GM19372 (cell line): ENCODE data around the gene LAMA2.
"Not testable (repeated sequence)": the region's sequence is repeated elsewhere in the genome, so short reads cannot be mapped to it uniquely, and the experiment has no call there.

ENCODE experiments used
- ATAC-seq: cut with Tn5 transposase; IDR thresholded peaks from one replicate; pipeline ENCODE4 v1.9.1; 2021; ENCODE audit warnings: mild to moderate bottlenecking, low read depth, moderate library complexity; ENCODE audit not compliant: unreplicated experiment

Gene LAMA2

DNA sequence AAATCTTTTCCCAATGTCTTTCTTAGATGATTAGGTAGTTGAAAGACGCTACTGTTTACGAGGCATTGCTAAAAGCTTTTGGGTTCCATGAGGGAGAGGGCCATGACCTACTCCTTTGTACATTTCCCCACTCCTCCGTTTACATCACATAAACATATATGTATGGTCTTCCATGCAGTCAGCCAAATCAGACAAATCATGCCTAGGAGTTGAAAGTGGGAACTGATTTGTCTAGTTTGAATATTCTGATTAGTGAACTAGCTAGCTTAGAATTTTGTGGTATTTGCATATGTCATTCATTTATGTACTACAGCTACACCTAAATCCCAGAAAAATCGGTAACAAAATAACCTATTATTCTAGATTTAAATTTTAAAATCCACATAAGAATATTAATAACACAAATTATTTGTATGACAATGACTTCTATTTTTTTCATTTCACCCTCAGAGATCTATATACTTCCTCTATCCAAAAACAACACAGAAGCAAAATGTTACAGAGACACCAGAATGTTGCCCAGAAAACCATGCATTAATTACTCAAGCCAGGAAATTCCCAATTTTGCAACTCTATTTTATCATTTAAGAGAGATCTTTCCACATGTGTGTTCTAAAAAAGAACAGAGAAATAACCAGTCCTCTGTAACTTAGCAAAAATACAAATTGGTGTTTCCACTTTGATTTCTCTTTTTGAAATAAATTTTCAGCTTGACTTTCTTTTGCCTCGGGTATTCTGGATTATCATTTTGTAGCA is 231.9 kb downstream of the LAMA2 start:
- ATAC-seq, result no peak

DNA sequence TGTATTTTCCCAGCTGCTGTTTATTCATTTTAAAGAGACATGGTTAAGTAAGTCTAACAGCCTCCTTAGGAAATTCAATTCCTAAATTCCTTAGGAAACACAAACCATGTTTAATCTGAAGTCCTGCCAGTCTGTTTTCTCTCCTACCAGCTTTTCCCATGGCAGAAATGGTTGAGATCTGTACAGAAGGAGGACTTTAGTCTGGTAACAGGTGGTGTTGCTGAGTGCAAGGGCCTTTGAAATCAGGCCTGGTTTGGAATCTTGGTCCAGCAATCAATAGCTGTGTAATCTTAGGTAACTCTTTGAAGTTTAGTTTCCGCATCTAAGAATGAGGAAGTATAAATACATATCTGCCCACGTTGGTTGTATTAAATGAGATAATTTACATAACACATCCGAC is 232.5 kb downstream of the LAMA2 start:
- no peak for ATAC-seq

DNA sequence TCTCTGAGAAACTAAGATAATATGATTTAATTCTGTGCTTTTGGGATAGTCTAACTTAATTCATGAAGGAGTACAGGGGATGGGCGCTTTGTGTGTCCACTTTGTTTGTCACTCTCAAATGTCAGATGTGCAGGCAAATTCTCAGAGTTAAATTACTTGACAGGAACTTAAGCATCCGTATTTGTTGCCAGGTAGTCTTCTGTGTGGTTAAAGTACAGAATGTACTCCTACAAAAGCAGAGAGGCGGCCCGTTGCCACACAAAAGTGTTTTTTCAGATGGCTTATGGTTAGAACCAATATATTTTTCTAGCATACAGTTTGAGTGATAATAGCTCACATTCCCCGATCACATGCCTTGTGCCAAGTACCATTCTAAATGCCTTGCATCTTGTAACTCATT is 234.4 kb downstream of the LAMA2 start:
- ATAC-seq, result no peak

DNA sequence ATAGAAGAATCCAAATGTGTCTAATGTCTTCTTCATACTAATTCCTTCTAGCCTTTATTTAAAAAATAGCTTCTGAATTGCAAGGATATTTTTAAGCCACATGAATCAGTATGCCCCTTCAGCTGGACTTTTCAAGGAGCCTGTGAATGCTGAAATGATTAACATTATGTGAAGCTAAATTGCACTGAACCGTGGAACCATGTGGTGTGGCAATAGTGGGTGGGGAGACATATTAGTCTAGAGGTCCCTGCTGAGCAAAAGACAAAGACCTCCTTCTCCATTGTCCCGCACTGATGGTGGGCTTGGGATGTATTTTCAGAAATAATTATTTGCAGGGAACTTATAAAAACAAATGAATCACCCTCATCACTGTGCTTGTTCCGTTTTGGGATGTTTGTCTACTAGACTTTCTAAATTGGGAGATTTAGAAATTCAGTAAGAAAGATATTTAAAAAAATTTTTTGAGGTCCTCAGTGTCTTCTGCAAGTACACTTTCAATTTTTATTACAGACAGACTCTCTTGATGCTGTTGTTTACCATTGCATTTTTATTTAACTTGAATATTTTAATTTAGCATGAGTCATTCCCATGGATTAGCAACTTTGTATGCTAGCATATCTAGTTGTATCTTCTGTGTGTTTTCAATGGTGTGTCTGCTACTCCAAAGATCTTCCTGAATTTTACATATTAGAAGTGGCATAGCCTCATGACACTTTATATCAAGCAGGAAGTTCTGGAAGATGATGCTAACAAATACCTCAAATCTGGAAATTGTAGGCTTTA is 238.1 kb downstream of the LAMA2 start:
- no peak for ATAC-seq

DNA sequence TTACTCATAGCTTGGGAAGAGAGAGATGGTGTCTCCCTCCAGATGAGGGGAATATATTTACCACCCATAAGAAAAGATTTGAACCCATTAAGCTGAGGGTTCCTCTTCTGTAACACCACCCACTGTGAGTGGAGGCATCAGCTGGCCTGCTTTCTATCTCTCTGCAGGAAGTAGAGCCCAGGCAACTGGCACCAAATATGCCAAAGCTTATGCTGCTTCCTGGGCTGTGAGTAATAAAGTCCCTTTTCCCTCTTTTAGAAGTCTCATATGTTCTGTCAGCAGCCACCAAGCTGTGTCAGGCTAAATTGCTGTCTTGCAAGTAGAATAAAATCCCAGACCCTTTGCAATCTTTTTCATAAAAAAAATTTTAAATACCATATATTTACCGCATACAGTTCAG is 241.4 kb downstream of the LAMA2 start:
- no peak for ATAC-seq

DNA sequence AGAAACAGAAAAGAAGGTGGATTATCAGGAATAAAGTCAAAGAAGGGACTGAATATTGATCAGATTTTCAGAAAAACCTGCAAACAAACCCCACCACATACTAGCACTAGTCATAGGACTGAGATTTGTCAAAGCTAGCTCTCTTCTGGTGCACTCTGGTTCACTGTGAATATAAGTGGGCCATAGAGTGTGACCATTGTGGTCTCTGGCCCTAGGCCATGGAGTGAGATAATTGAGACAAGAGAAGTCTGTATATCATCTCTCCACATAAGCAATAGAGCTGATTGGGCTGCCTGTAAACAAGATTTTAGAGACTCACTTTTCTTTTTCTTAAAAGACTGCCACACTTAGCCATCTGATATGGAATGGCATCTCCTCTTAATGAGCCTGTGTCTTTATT is 247.2 kb downstream of the LAMA2 start:
- no peak for ATAC-seq

DNA sequence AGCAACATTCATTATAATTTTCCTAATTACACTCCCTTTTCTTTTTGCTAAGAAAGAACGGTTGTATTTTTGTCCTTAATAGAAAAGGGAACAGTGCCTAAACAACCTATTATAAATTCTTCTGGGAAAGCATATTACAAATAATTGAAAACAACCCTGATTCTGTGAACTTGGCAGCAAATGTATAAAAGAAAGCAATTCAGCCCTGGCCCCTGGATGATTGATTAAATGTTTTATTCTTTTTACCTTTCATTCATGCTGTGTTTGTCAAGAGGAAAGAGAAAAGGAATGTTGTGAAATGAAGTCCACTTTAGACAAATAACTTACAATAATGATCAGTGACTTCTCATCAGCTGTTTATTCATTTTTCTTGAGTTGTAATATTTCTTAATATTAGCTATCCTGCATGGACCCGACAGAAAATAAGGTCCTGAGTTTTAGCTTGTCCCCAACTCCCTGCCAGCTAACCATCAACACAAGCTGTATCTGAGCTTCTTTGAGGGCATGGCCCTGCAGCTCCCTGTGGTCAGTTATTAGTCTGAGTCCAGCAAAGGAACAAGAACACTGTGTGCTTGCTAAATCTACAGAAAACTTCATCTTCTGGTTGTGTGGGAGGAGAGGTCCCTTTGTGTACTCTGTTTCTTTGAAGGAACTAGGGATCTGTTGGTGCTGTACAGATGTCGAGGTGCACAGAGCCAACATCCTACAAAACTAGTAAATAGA is 248.2 kb downstream of the LAMA2 start:
- no peak for ATAC-seq

DNA sequence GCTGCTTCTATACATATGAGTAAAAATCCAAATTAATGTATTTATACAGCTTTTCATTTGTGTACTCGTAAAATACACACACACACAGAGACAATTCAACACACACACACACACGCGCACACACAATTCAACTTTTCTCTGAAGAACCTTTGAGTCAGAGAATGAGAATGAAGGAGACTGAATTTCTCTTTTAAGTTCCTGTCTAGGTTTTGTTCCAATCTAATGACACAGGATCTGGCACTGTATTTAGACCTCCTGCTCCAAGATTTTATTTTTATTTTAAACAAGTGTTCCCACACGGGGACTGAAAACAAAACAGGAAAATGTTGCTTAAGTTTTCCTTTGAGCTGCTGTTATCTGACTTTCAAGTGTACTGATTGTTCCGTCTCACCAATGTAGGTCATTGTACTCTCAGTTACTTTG is 250.8 kb downstream of the LAMA2 start:
- no peak for ATAC-seq

DNA sequence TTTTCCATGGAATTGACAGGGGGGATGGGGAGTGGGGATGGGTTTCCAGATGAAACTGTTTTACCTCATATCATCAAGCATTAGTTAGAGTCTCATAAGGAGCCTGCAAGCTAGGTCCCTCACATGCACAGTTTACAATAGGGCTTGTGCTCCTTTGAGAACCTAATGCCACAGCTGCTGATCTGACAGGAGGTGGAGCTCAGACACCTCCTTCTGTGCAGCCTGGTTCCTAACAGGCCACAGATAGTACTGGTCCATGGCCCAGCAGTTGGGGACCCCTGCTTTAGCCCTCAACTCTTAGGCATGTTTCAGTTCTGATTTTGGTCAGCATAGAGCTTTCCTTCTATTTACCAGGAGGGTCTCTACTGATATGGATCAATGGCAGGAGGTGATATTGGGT is 251.6 kb downstream of the LAMA2 start:
- no peak for ATAC-seq

DNA sequence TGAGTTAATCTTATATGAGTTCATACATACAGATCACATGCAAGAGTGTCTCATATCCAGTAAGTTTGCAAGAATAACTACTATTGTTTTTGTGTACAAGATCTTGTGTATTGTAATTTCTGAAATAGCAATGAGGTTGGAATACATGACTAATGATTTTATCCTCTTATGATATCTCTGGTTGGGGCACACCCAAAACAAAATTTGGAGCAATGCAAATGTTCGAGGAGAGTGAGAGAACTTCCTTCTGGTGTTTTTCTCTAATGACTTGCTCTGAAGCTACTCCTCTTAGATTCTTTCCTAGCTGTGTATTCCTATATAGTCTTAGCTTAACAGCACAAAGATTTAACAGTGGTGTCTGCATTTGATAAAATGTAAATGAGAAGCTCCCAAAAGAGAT is 252.5 kb downstream of the LAMA2 start:
- no peak for ATAC-seq

DNA sequence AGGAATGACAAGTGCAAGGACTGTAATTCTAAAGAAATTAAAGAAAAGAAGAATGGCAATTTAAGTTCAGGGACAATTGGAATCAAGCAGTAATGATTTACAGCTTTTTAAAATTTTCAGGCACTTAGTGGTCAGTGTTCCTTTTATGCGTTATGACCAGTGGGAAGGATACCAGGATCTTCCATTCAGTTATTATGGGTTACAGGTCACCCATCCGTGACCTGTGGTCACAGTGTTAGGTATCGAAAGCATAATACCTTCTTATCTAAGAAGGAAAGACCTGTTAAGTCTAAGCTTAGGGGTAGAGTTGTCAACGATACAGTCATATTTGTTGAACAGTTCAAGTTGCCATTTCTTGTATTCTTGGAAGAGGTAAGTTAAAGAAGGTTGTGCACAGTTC is 253.8 kb downstream of the LAMA2 start:
- no peak for ATAC-seq

DNA sequence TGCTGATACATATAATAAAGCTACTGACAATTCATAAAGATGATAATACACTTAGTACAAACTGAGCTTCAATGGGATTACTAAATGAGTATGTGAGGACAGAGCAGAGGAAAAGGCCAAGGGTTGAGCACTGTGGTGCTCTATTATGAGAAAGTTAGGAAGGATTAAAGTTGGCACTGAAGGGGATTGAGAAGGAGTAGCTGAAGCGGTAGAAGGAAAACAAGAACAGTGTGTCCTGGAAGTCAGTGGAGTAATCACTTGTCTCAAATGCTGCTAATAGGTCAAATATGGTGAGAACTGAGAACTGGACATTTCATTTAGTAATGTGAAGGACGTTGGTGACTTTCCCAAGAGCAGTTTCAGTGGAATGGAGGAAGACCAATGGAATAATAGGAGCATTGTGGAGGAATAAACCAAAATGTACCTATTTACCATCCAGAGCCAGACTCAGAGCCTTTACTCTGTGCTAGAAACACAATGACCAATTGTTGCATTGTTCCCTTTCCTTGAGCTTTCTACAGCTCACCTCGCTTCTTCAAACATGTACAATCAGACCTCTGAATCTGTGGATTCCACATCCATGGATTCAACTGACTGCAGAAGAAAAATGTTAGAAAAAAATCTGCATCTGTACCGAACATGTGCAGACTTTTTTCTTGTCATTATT is 255.9 kb downstream of the LAMA2 start:
- ATAC-seq, result no peak

DNA sequence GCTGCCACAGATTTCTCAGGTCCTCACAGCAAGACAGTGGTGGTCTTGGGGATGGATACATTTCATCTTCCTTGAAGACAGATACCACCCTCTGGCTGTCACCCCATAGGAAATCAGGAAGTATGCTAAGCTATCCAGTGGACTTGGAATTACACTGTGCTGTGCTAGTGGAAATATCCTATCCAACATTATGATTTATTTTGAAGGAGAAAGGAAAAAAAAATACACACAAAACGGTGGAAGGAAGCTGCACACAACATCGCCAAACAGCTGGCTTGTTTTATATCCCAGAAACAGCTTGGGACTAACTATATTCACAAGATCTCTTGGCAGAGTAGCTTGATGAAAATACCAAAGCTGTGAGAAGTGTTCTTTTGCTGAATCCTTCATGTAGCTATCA is 257.6 kb downstream of the LAMA2 start:
- ATAC-seq, result no peak

DNA sequence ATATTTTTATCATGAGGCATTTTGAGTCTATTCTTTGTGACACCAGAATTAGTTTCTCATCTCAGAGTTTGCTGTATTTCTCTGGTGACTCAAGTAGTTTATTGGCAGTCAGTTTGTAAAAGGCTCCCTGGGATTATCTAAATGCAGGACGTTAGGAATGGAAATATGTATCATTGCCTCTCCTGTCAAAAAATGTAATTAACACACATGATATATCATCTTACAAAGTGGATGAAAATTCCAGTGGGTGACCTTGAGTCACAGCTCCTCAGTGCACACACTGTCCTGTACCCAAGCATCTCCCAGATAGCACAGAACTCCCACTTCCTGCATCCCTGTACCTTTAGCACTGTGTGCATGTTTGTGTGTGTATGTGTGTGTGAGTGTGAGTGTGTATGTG is 258.6 kb downstream of the LAMA2 start:
- no peak for ATAC-seq

DNA sequence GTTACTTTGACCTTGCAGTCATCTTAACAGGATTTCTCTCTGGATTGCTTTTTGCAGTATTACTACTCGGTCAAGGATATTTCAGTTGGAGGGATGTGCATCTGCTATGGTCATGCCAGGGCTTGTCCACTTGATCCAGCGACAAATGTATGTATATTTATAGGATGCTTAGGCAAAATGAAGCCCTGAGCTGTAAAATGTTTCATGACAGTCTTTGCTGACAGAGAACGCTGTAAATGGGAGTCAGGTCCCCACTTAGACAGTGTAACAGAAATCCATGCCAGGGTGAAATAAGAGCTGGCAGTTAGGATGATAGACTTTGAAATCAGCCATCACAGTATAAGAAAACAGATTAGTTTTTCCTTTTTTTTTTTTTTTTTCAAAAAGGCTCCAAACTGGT is 264.0 kb downstream of the LAMA2 start:
- ATAC-seq, result no peak

DNA sequence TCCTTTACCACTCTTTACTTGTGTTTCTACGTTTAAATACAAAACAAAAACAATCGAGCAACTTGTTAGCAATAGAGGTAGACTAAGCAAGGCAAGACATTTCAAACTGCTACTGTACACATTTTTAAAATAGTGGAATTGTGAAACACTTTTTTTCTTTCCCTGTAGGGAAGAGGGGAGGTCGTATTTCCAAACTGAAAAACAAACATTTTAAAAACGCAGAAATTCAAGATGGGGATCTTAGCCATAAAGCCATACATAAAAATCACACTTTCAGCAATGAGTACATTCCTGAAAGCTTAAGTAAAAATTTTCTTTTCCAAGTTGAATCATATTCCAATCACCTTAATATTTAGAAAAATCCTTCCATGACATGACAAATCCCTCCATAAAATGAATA is 267.6 kb downstream of the LAMA2 start:
- ATAC-seq, result no peak

DNA sequence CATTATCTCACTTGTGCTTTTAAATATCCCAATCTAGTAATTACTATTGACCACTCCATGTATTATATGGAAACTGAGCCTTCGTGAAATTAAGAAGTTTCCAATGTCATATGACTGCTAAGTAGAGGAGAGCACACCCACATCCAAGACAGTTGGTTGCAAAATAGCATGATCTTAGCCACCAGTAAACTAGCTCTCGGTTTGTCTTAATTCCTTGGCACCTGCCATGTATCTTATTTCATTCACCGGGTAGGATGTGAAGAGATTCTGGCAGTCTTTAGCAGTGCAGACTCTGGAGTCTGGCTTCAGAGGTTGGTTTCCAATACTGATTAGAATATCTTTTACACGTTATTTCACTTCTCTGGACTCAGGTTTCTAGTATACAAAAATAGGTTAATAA is 270.3 kb downstream of the LAMA2 start:
- ATAC-seq, result no peak

DNA sequence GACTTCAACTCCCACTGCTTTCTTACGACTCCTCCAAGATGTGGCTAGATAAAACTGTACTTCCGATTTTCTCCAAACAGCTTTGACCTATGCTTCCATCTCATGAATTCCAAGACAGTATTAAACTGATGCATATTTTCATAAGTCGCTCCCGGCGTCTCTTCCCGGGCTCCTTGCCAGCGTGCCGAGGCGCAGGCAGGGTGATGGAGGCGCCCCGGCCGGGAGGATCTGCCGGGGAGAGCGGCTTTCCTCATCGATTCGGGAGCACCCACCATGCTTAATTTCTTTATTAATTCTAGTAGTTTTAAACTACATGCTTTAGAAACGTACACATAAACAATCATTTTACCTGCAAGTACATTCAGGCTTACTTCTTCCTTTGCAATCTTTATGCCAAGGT is 276.3 kb downstream of the LAMA2 start:
- not testable (repeated sequence) for ATAC-seq

DNA sequence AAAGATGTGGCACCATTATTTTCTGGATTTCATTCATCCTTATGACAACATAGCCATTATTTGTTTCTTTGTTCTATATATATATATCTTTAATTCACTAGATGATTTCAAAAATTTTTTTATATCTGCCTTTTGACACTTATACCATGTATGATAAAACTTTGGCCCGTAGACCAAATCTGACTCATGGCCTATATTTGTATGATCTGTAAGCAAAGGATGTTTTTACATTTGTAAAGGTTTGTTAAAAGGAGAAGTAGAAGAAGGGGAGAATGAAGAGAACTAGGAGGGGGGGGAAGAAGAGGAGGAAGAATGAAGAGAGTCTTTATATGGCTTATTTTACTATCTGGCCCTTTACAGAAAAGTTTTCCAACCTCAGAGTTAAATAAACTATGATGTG is 279.7 kb downstream of the LAMA2 start:
- ATAC-seq, result no peak

DNA sequence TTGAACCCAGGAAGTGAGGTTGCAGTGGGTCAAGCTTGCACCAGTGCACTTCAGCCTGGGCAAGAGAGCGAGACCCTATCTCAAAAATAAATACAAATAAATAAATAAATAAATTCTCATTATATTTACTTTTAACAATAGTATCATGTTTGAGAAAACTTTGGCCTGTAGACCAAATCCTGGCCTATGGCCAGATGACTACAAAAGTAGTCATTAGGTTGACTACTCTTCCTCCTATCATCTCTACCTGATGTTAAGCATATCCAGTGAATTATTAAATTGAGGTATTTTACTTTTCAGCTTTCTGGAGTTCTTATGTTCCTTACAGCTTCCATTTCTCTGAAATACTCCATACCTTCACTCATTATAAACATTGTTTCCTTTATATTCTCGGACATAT is 280.6 kb downstream of the LAMA2 start:
- no peak for ATAC-seq

DNA sequence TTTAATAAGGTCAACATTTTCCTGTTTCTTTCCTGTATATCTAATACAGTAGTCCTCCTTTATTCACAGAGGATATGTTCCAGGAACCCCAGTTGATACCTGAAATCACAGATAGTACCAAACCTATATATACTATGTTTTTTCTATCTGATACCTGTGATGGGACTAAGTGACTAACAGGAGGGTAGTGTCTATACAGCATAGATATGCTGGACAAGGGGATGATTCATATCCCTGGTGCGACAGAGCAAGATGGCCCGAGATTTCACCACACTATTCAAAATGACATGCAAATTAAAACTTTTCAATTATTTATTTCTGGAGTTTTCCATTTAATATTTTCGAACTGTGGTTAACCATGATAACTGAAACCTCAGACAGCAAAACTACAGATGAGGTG is 281.1 kb downstream of the LAMA2 start:
- ATAC-seq, result no peak
